K562 (cell line): Measurements from ENCODE around the gene KCP. TPM values are rescaled to one million over a fixed set of nuclear protein-coding genes. Genes with fewer than 3 reads are reported as not detected.

Source experiments
- BRD9 ChIP-seq: fragments of 450-650 bp; IDR thresholded peaks from 2 replicates; pipeline ENCODE4 v1.6.1; 2018; ENCODE audit warnings: low read depth; ENCODE audit not compliant: partially characterized antibody
- C11orf30 ChIP-seq: fragments of 450-650 bp; IDR thresholded peaks from 2 replicates; pipeline ENCODE4 v1.6.1; 2016; ENCODE audit warnings: low read depth, mild to moderate bottlenecking
- DPF2 ChIP-seq: fragments of 450-650 bp; IDR thresholded peaks from 2 replicates; pipeline ENCODE4 v1.6.1; 2016
- HDAC1 ChIP-seq, 2 experiments: fragments of 450-650 bp; IDR thresholded peaks; 2 replicates each; pipeline ENCODE4 v1.6.1; 2016 to 2017; ENCODE audit warnings: inconsistent platforms in 1 of 2, mild to moderate bottlenecking in 1 of 2, moderate library complexity in 1 of 2
- HDAC8 ChIP-seq: fragments of 450-650 bp; IDR thresholded peaks from 2 replicates; pipeline ENCODE4 v1.6.1; 2016; ENCODE audit warnings: mild to moderate bottlenecking, missing genetic modification characterization, moderate library complexity, missing compliant biosample characterization
- NFRKB ChIP-seq: fragments of 450-650 bp; IDR thresholded peaks from 2 replicates; pipeline ENCODE4 v1.6.1; 2016; ENCODE audit warnings: low read depth
- TEAD4 ChIP-seq, 2 experiments: sonication (generic) in 1 of 2; formaldehyde crosslinking in 1 of 2; IDR thresholded peaks; 2 replicates each; pipeline versions ENCODE4 v1.6.1 to v1.8.0; 2012 to 2022; ENCODE audit warnings: borderline replicate concordance in 1 of 2, inconsistent platforms in 1 of 2, low read length in 1 of 2, mild to moderate bottlenecking in 1 of 2, missing genetic modification reagents in 1 of 2
- TRIM24 ChIP-seq, 2 experiments: fragments of 450-650 bp; IDR thresholded peaks; 2 replicates each; pipeline ENCODE4 v1.6.1; 2016
- ZFP1 ChIP-seq: fragments of 450-650 bp; formaldehyde crosslinking; IDR thresholded peaks from 2 replicates; pipeline ENCODE4 v1.4.0; 2020; ENCODE audit warnings: mild to moderate bottlenecking, mixed read lengths
- ZFP30 ChIP-seq: fragments of 250-450 bp; sonication (Bioruptor Pico); IDR thresholded peaks from 2 replicates; pipeline ENCODE4 v1.8.0; 2022; ENCODE audit warnings: moderate library complexity, mild to moderate bottlenecking, inconsistent platforms, borderline replicate concordance
- ZNF232 ChIP-seq: sonication (generic); formaldehyde crosslinking; IDR thresholded peaks from 2 replicates; pipeline ENCODE4 v1.8.0; 2022; ENCODE audit warnings: mild to moderate bottlenecking, missing genetic modification reagents
- ZNF408 ChIP-seq: fragments of 250-450 bp; sonication (Bioruptor Pico); IDR thresholded peaks from 2 replicates; pipeline ENCODE4 v1.4.0; 2020; ENCODE audit warnings: low read depth, mild to moderate bottlenecking, moderate library complexity
- polyA plus RNA-seq, 8 experiments: library from polyadenylated mRNA; depleted of rRNA in 4 of 8; stranded (reverse) in 5 of 8; unstranded in 3 of 8; fragments of >200 nt; fragmentation: Nextera tagmentation in 2 of 8; fragmentation: Illumina TruSeq in 1 of 8; extraction: Ambion mirVana in 2 of 8; extraction: Trizol in 1 of 8; gene quantifications; 2 replicates each; pipeline versions ENCODE4 v1.2.1 to v1.2.3, GENCODE V29; 2011 to 2014; ENCODE audit warnings: inconsistent platforms in 1 of 8, missing spikeins in 1 of 8
- total RNA-seq, 7 experiments: library from RNA; depleted of rRNA in 6 of 7; stranded (reverse); fragments of >200 nt in 6 of 7; fragmentation: Illumina TruSeq in 2 of 7; extraction: Trizol in 2 of 7; gene quantifications; 2 replicates each; pipeline versions ENCODE4 v1.2.1 to v1.2.3, GENCODE V29; 2011 to 2021; ENCODE audit warnings: low replicate concordance in 1 of 7
- TF ChIP-seq, protein P1 (sequence below), 3 experiments: fragments of 200-800 bp in 1 of 3; sonication (Bioruptor generic) in 1 of 3; sonication (generic) in 1 of 3; formaldehyde crosslinking in 1 of 3; IDR thresholded peaks; 2 replicates each; pipeline versions ENCODE4 v1.6.1 to v1.8.0; 2016 to 2022; ENCODE audit warnings: mild to moderate bottlenecking in 2 of 3, missing compliant biosample characterization in 2 of 3, missing genetic modification characterization in 2 of 3, missing genetic modification reagents in 1 of 3

Gene KCP
- total and polyA plus RNA-seq, 9 of the 15 experiments (the other 6 are each of a cell fraction or from before 2014, with no cell fraction given) = 0.06 to 0.17 (median 0.12) TPM; not detected in 3

DNA sequence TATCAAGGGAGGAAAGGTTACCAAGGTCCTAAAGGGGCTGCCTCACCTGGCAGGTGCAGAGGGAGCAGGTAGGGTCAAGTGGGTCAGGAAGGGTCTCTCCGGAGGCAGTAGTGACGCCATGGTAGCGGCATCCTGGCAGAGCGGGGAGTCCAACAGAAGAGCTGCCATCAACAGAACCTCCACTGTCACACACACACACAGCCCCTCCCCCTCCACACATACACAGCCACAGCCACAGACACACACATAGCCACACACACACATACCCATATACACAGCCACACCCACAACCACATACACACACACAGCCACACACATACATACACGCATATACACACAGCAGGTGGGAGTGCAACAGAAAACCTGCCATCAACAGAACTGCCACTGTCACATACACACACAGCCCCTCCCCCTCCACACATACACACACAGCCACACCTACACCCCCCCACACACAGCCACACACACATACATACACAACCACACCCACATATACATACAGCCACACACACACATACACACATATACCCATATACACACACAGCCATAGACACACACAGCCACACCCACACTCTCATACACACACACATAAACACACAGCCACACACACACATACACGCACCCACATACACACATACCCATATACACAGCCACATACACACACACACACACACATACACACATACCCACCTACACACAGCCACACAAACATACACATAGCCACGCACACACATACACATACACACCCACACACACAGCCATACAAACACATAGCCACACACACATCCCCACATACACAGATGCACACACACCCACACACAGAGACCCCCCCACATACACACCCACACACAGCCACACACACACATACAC lies 23.1 kb downstream of the KCP start (continued):
- TF ChIP-seq, protein P1, sequence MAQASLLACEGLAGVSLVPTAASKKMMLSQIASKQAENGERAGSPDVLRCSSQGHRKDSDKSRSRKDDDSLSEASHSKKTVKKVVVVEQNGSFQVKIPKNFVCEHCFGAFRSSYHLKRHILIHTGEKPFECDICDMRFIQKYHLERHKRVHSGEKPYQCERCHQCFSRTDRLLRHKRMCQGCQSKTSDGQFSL (CRISPR knock-in tag; IDR thresholded peaks at IDR 0.05) = peak; percentile 68; the same call in 1 of the 2 replicates
- TF ChIP-seq, protein P1 (tag; IDR thresholded peaks at IDR 0.05) = no peak
- TF ChIP-seq NFRKB (0 out of 2 replicates have a peak, but pooled peaks have one; percentile 35), C11orf30 (no peak), BRD9 (peak; percentile 15), DPF2 (no peak), TRIM24 (IDR thresholded peaks at IDR 0.05) (peak in 1 of 2 experiments; percentile 21; a peak in 2 of 4 replicates), TEAD4 (IDR thresholded peaks at IDR 0.05; ENCODE audit: low read length) (no peak), TEAD4 (CRISPR knock-in tag; IDR thresholded peaks at IDR 0.05; ENCODE audit: borderline replicate concordance) (0 out of 2 replicates have a peak, but pooled peaks have one; percentile 21), HDAC1 (IDR thresholded peaks at IDR 0.05) (peak in 1 of 2 experiments; percentile 44; a peak in 1 of 4 replicates), ZFP1 (CRISPR knock-in tag) (no peak), HDAC8 (tag) (no peak), ZFP30 (no peak), ZNF408 (no peak), ZNF232 (CRISPR knock-in tag) (no peak)
